Esophagus muscularis mucosa (tissue), 4 donors: Measurements from ENCODE around the gene MAPK7. TPM values are rescaled to one million over a fixed set of nuclear protein-coding genes. Genes with fewer than 3 reads are reported as not detected.

Experiments
- DNase-seq: peaks from one replicate; pipeline ENCODE4 v3.0.0-alpha.2; 2017; ENCODE audit errors: extremely low spot score
- H3K27ac ChIP-seq, 4 donors: fragments of 200-600 bp; sonication (generic); replicated peaks in 1 of 4; 1 replicate in 3 of 4; 2 replicates in 1 of 4; pipeline ENCODE4 v1.5.1; 2016 to 2019; ENCODE audit warnings: mild to moderate bottlenecking in 1 of 4
- H3K27me3 ChIP-seq, 4 donors: fragments of 200-600 bp; sonication (generic); one replicate each; pipeline versions ENCODE4 v1.5.1 to v1.6.0; 2016 to 2019
- H3K36me3 ChIP-seq, 4 donors: fragments of 200-600 bp; sonication (generic); one replicate each; pipeline ENCODE4 v1.5.1; 2016 to 2019
- H3K4me1 ChIP-seq, 4 donors: fragments of 200-600 bp; sonication (generic); one replicate each; pipeline ENCODE4 v1.5.1; 2016 to 2019
- H3K4me3 ChIP-seq, 4 donors: fragments of 200-600 bp; sonication (generic); 1 replicate in 2 of 4; 2 replicates in 2 of 4; pipeline ENCODE4 v1.5.1; 2016 to 2019; ENCODE audit warnings: mild to moderate bottlenecking in 4 of 4, moderate library complexity in 1 of 4
- H3K9me3 ChIP-seq, 4 donors: fragments of 200-600 bp; sonication (generic); 1 replicate in 3 of 4; 2 replicates in 1 of 4; pipeline ENCODE4 v1.5.1; 2016 to 2019
- CTCF ChIP-seq, 3 experiments: fragments of 200-600 bp in 2 of 3; fragments of 450-650 bp in 1 of 3; sonication (generic) in 2 of 3; IDR thresholded peaks; one replicate each; pipeline ENCODE4 v1.5.1; 2017 to 2019; ENCODE audit warnings: antibody characterized with exemption in 3 of 3, mild to moderate bottlenecking in 2 of 3, moderate library complexity in 1 of 3
- EP300 ChIP-seq: sonication (generic); formaldehyde crosslinking; IDR thresholded peaks from one replicate; pipeline ENCODE4 v1.6.1; 2017; ENCODE audit warnings: antibody characterized with exemption
- POLR2A ChIP-seq: fragments of 450-650 bp; IDR thresholded peaks from one replicate; pipeline ENCODE4 v1.6.1; 2017; ENCODE audit warnings: antibody characterized with exemption, moderate library complexity, mild to moderate bottlenecking, low read depth
- POLR2AphosphoS5 ChIP-seq, 2 donors: sonication (generic); formaldehyde crosslinking; IDR thresholded peaks; one replicate each; pipeline ENCODE4 v1.6.1; 2017; ENCODE audit warnings: antibody characterized with exemption in 2 of 2
- WGBS: methylation state at CpG from one replicate; pipeline ENCODE4 v1.1.5; 2018; 5-methylcytosine and 5-hydroxymethylcytosine counted together
- intact Hi-C: fragments of 100-400 bp; cut with DNase I; formaldehyde crosslinking; loops from one replicate; pipeline ENCODE4 v1.15.1; 2023
- total RNA-seq, 4 donors: library from RNA; depleted of rRNA; stranded (reverse); fragments of >200 nt; gene quantifications; one replicate each; pipeline versions ENCODE4 v1.1.0 to v1.2.1, GENCODE V29; 2016

The MAPK7 gene
- total RNA-seq, 4 donors from 2014 or later, result 26.3 to 41.4 (median 33.2) TPM

GRCh38 chr17:19390951-19391350, 12.7 kb downstream of the MAPK7 start:
- no peaks in the 10 kb centered on the region for H3K9me3 ChIP-seq
- no peak for TF ChIP-seq POLR2A
- TF ChIP-seq POLR2AphosphoS5 (IDR thresholded peaks at IDR 0.05), result no peak
- no peak for TF ChIP-seq CTCF (IDR thresholded peaks at IDR 0.05)
- TF ChIP-seq EP300, result no peak
- no peaks in the 10 kb centered on the region for H3K36me3 ChIP-seq
- WGBS, result 92% methylated on average over 2 of the region's 2 CpGs
- H3K4me3 ChIP-seq, result no peak overlapping the region
- H3K27me3 ChIP-seq, result no peaks in the 10 kb centered on the region
- H3K4me1 ChIP-seq, result peaks cover 34 to 70% (median 67%) of the 10 kb centered on the region in 4 donors
- intact Hi-C loops, result no loop called here
- no peak for DNase-seq
- H3K27ac ChIP-seq, result peak overlapping the region in 2 of 4 donors; percentile 95 to 98

GRCh38 chr17:19391432-19391831, 13.1 kb downstream of the MAPK7 start:
- intact Hi-C loops, result no loop called here
- H3K9me3 ChIP-seq, result no peaks in the 10 kb centered on the region
- H3K27me3 ChIP-seq, result no peaks in the 10 kb centered on the region
- H3K4me3 ChIP-seq, result no peak overlapping the region
- H3K36me3 ChIP-seq, result no peaks in the 10 kb centered on the region
- no peak for TF ChIP-seq POLR2AphosphoS5 (IDR thresholded peaks at IDR 0.05)
- no peak for TF ChIP-seq CTCF (IDR thresholded peaks at IDR 0.05)
- no peak for TF ChIP-seq EP300
- no peak for TF ChIP-seq POLR2A
- WGBS, result 80% methylated on average over 7 of the region's 7 CpGs
- DNase-seq, result no peak
- peaks cover 29 to 65% (median 62%) of the 10 kb centered on the region in 4 donors for H3K4me1 ChIP-seq
- peak overlapping the region in 2 of 4 donors; percentile 95 to 98 for H3K27ac ChIP-seq

GRCh38 chr17:19392303-19392702, 14.0 kb downstream of the MAPK7 start:
- H3K9me3 ChIP-seq, result no peaks in the 10 kb centered on the region
- intact Hi-C loops, result no loop called here
- no peak overlapping the region for H3K4me3 ChIP-seq
- no peak for TF ChIP-seq CTCF (IDR thresholded peaks at IDR 0.05)
- TF ChIP-seq POLR2AphosphoS5 (IDR thresholded peaks at IDR 0.05), result no peak
- no peak for TF ChIP-seq POLR2A
- no peak for TF ChIP-seq EP300
- WGBS, result 61% methylated on average over 3 of the region's 7 CpGs
- H3K4me1 ChIP-seq, result peaks cover 21 to 57% (median 53%) of the 10 kb centered on the region in 4 donors
- no peak for DNase-seq
- H3K27ac ChIP-seq, result peak overlapping the region; percentile 4 to 95 (median 32)
- no peaks in the 10 kb centered on the region for H3K36me3 ChIP-seq
- no peaks in the 10 kb centered on the region for H3K27me3 ChIP-seq

GRCh38 chr17:19397556-19398041, 19.3 kb downstream of the MAPK7 start:
- Histone ChIP-seq H3K36me3 (no peaks in the 10 kb centered on the region), H3K4me1 (peaks cover 13 to 47% (median 45%) of the 10 kb centered on the region in 4 donors), H3K27me3 (no peaks in the 10 kb centered on the region), H3K9me3 (no peaks in the 10 kb centered on the region), H3K4me3 (no peak overlapping the region), H3K27ac (peak overlapping the region; percentile 50 to 60 (median 54))
- no peak for TF ChIP-seq EP300
- TF ChIP-seq POLR2A, result no peak
- TF ChIP-seq POLR2AphosphoS5 (IDR thresholded peaks at IDR 0.05), result no peak
- WGBS, result 69% methylated on average over 3 of the region's 6 CpGs
- no peak for DNase-seq
- intact Hi-C loops, result no loop called here

- no peaks in the 10 kb centered on the region for H3K9me3 ChIP-seq
- no peaks in the 10 kb centered on the region for H3K36me3 ChIP-seq
- no peak overlapping the region for H3K4me3 ChIP-seq
- H3K27ac ChIP-seq, result peak overlapping the region; percentile 50 to 60 (median 54)
- TF ChIP-seq POLR2A, result no peak
- TF ChIP-seq POLR2AphosphoS5 (IDR thresholded peaks at IDR 0.05), result peak; percentile 45 to 56
- no peak for DNase-seq
- H3K27me3 ChIP-seq, result no peaks in the 10 kb centered on the region
- WGBS, result 62% methylated on average over 2 of the region's 2 CpGs
- H3K4me1 ChIP-seq, result peaks cover 13 to 45% (median 42%) of the 10 kb centered on the region in 4 donors
- intact Hi-C loops, result no loop called here
These were observed 20.2 kb downstream of the MAPK7 start for GRCh38 chr17:19398301-19399181.
